ENCODE data around the gene ZBED1.

The ZBED1 gene

DNA sequence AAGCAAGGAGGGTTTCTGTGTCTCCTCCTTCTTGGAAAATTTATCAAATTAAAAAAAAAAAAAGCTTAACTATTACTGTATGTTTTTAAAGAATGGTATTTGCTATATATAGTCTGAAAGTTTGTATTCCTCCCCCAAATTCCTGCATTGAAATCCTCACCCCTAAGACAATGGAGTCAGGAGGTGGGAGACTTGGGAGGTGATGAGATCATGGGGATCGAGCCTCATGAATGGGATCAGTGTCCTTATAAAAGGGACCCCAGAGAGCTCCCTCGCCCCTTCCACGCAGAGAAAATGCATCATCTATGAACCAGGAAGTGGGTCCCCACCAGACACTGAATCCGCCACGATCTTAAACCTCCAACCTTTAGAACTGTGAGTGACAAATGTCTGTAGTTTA lies 50.1 kb downstream of the ZBED1 start:
- no peak for DNase-seq

DNA sequence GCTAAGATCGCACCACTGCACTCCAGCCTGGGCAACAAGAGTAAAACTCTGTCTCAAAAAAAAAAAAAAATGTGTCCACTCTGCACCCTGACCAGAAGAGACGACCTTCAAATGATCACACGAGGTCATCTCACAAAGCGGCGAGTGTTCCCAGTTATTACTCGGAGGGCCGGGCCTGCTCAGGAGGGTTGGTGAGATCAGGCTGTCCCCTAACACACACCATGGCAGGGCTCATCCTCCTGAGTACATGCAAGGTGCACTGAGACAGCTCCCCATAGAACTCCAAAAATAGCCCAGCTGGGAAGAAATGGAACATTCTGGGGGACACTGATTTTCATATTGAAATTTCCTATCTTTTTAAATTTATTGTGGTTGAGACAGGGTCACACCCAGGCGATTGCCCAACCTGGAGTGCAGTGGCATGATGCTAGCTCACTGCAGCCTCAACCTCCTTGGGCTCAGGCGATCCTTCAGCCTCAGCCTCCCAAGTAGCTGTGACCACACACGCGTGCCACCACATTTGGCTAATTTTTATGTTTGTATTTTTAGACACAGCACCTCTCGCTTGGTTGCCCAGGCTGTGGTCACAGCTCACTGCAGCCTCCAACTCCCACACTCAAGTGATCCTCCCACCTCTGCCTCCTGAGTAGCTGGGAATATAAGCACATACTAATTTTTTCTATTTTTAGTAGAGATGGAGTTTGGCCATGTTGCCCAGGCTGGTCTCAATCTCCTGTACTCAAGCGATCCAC lies 51.5 kb downstream of the ZBED1 start:
- DNase-seq = no peak

DNA sequence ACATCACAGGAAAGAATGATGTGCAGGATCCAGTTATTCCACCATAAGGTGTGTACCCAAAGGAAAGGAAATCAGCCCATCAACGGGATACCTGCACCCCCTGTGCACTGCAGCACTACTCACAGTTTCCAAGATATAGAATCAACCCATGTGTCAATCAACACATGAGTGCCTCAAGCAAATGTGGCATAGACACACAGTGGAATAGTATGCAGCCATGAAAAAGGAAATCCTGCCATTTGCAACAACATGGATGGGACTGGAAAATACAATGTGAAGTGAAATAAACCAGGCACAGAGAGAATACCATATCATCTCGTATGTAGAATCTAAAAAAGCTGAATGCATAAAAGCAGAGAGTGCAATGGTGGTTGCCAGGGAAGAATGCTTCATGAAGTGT lies 53.3 kb downstream of the ZBED1 start:
- no peak for DNase-seq

DNA sequence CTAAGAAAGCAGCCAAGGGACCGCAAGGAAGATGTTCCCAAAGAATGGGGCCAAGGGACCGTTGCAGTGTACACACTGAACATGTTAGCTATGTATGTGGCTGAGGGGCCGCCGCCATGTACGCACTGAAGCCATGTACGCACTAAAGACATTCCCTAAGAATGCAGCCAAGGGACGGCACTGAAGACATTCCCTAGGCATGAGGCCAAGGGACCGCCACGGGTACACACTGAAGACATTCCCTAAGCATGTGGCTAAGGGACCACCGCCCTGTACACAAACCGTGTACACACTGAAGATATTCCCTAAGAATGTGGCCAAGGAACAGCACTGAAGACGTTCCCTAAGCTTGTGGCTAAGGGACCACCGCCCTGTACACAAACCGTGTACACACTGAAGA lies 54.0 kb downstream of the ZBED1 start:
- DNase-seq = no peak

DNA sequence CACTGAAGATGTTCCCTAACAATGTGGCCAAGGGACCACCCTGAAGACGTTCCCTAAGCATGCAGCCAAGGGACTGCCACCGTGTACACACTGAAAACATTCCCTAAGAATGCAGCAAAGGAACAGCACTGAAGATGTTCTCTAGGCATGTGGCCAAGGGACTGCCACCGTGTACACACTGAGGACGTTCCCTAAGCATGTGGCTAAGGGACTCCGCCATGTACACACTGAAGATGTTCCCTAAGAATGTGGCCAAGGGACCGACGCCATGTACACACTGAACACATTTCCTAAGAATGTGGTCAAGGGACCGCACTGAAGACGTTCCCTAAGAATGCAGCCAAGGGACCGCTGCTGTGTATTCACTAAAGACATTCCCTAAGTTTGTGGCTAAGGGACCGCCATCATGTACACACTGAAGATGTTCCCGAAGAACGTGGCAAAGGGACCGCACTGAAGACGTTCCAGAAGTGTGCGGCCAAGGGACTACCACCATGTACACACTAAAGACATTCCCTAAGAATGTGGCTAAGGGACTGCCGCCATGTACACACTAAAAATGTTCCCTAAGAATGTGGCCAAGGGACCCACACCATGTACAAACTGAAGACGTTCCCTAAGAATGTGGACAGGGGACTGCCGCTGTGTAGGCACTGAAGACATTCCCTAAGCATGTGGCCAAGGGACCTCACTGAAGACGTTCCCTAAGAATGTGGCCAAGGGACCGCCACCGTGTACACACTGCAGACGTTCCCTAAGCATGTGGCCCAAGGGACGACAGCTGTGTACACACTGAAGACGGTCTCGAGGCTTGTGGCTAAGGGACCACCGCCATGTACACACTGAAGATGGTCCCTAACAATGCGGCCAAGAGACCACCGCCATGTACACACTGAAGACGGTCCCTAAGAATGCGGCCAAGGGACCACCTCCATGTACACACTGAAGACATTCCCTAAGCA lies 54.8 kb downstream of the ZBED1 start:
- DNase-seq = no peak

DNA sequence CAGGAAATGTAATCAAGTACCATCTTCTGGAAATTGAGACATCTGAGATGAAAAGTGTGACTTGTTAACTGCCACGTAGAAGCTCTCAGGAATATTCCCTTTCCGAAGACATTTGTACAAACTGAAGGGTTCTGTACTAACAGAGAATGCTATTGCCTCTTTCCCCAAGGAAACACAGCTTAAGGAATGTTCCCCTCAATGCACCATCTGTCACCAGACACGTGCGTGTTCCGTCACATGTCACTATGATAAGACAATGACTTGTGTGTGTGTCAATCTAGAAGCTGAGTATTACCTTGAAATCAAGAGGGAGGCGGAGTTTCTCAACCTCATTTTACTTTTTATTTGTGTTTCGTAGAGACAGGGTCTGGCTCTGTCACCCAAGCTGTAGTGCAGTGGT lies 58.1 kb downstream of the ZBED1 start:
- no peak for DNase-seq

DNA sequence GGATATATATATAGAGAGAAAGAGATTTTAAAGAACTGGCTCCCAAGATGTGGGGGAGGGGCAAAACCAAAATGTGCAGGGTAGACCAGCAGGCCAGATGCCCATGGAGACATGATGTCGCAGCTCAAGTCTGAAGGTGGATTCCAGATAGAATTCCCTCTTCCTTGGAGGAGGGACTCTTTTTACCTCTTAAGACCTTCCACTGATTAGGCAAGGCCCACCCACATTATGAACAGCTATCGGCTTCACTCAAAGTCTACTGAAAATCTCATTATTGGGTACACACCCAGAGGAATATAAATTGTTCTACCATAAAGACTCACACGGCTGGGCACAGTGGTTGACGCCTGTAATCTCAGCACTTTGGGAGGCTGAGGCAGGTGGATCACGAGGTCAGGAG lies 59.3 kb downstream of the ZBED1 start:
- no peak for DNase-seq

DNA sequence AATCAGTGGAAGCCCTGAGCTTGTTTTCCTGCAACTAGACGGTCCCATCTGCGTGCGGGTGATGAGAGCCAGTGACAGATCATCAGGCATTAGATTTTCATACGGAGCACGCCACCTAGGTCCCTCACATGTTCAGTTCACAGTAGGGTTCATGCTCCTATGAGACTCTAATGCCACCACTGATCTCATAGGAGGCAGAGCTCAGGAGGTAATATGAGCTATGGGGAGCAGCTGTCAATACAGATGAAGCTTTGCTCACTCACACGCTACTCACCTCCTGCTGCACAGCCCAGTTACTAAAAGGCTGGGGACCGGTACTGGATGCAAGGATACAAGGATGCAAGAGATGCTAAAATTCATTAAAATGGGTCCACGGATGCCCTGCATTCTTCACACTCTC lies 61.2 kb downstream of the ZBED1 start:
- no peak for DNase-seq
